Testis (tissue), 3 donors: ENCODE results near the gene PANX1. TPM values are rescaled to one million over a fixed set of nuclear protein-coding genes. Genes with fewer than 3 reads are reported as not detected.

Experiments
- DNase-seq: peaks from one replicate; pipeline ENCODE4 v3.0.0-alpha.2; 2019
- H3K27ac ChIP-seq, 2 donors: fragments of 200-600 bp; sonication (generic); one replicate each; pipeline ENCODE4 v1.5.1; 2019
- H3K27me3 ChIP-seq: fragments of 200-600 bp; sonication (generic); one replicate; pipeline ENCODE4 v1.5.1; 2019
- H3K36me3 ChIP-seq: fragments of 200-600 bp; sonication (generic); one replicate; pipeline ENCODE4 v1.5.1; 2017; ENCODE audit warnings: low read depth; ENCODE audit errors: missing control alignments
- H3K4me1 ChIP-seq: fragments of 200-600 bp; sonication (generic); one replicate; pipeline ENCODE4 v1.5.1; 2019
- H3K4me3 ChIP-seq, 2 donors: fragments of 200-600 bp; sonication (generic); one replicate each; pipeline ENCODE4 v1.5.1; 2017 to 2019
- H3K9me3 ChIP-seq: fragments of 200-600 bp; sonication (generic); one replicate; pipeline ENCODE4 v1.5.1; 2017
- POLR2A ChIP-seq: fragments of 450-650 bp; IDR thresholded peaks from one replicate; pipeline ENCODE4 v1.6.1; 2017; ENCODE audit warnings: antibody characterized with exemption, mild to moderate bottlenecking, moderate library complexity
- WGBS, 2 donors: methylation state at CpG; one replicate each; pipeline ENCODE4 v1.1.5; 2018; 5-methylcytosine and 5-hydroxymethylcytosine counted together
- intact Hi-C: fragments of 100-400 bp; cut with DNase I; formaldehyde crosslinking; loops from one replicate; pipeline ENCODE4 v1.15.1; 2023; ENCODE audit warnings: low total_unique reads
- polyA plus RNA-seq: library from polyadenylated mRNA; stranded (reverse); fragments of 350-450 nt; fragmentation: Illumina TruSeq; extraction: RNeasy Lipid Tissue Mini Kit (QIAGEN cat#74804); gene quantifications from one replicate; pipeline ENCODE4 v1.2.3, GENCODE V29; 2014; ENCODE audit warnings: low read depth, low replicate concordance; ENCODE audit not compliant: insufficient read depth
- total RNA-seq, 2 donors: library from RNA; depleted of rRNA; stranded (reverse); fragments of >200 nt; gene quantifications; one replicate each; pipeline ENCODE4 v1.2.3, GENCODE V29; 2016
- TF ChIP-seq, protein P1 (sequence below), 3 experiments: fragments of 450-650 bp in 2 of 3; fragments of 200-600 bp in 1 of 3; sonication (generic) in 1 of 3; IDR thresholded peaks; one replicate each; pipeline ENCODE4 v1.5.1; 2016 to 2019; ENCODE audit warnings: antibody characterized with exemption in 3 of 3, mild to moderate bottlenecking in 2 of 3, moderate library complexity in 1 of 3

Gene PANX1
- total and polyA plus RNA-seq, 3 donors from 2014 or later: 22.2 to 55.3 (median 42.0) TPM

DNA sequence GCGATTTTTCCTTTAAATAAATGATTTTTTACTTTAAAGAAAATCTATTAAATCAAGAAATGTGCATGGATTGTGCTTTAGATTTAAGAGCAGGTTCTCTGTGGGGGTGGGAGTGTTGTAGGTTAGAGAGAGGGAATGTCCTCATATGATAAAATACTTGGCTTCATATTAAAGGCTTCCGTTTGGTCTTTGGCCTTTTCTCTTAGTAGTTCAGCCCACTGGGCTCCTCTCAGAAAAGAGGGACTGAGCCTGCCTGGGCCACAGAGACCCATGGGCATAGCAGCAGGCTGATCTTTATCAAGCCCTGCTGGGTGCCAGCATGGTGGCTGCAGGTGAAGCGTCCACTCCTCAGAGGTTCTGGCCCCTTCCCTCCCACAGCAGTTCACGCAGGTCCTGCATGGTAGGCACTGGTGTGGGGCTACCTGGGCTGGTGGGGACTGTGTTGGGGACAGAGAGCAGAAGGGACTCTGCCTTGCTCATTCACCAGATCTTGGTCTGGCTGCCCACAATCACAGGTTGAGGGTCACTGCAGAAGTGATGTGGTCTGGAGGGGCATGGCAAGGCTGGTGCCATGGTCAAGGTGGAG is 4.3 kb downstream of the PANX1 start:
- TF ChIP-seq, protein P1, sequence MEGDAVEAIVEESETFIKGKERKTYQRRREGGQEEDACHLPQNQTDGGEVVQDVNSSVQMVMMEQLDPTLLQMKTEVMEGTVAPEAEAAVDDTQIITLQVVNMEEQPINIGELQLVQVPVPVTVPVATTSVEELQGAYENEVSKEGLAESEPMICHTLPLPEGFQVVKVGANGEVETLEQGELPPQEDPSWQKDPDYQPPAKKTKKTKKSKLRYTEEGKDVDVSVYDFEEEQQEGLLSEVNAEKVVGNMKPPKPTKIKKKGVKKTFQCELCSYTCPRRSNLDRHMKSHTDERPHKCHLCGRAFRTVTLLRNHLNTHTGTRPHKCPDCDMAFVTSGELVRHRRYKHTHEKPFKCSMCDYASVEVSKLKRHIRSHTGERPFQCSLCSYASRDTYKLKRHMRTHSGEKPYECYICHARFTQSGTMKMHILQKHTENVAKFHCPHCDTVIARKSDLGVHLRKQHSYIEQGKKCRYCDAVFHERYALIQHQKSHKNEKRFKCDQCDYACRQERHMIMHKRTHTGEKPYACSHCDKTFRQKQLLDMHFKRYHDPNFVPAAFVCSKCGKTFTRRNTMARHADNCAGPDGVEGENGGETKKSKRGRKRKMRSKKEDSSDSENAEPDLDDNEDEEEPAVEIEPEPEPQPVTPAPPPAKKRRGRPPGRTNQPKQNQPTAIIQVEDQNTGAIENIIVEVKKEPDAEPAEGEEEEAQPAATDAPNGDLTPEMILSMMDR (IDR thresholded peaks at IDR 0.05): no peak
- no peak for TF ChIP-seq POLR2A
- DNase-seq: no peak
- intact Hi-C loops: no loop called here
- Histone ChIP-seq H3K9me3 (no peaks in the 10 kb centered on the region), H3K4me3 (no peak overlapping the region), H3K4me1 (peaks cover 43% of the 10 kb centered on the region), H3K27me3 (no peaks in the 10 kb centered on the region), H3K27ac (no peak overlapping the region), H3K36me3 (no peaks in the 10 kb centered on the region)
- 79 to 91% methylated on average over 3 to 4 of the region's 4 CpGs for WGBS, 2 donors

DNA sequence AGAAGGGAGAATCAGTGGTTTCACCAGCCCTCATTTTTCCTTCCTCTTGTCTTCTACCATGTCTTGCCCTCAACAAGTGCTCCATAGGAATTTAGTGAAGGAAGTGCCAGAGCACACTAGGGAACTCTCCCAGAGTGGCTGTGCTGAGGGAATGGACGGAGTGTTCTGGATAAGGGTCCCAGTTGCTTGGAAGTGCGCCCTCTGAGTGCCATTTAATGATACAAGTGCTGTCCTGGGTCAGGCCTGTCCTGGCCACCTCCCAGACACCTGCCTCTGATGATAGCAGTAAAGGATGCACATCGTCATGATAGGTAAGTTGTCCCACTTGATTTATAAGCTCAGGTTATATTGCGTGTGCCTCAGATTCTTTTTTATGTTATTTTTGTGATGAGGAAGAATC is 5.1 kb downstream of the PANX1 start:
- H3K27ac ChIP-seq: no peak overlapping the region
- H3K4me1 ChIP-seq: peaks cover 40% of the 10 kb centered on the region
- H3K36me3 ChIP-seq: no peaks in the 10 kb centered on the region
- TF ChIP-seq, protein P1 (IDR thresholded peaks at IDR 0.05): no peak
- no peak for TF ChIP-seq POLR2A
- WGBS, 2 donors: 71 to 82% methylated on average over 4 of the region's 4 CpGs
- H3K9me3 ChIP-seq: no peaks in the 10 kb centered on the region
- no peak for DNase-seq
- no peak overlapping the region for H3K4me3 ChIP-seq
- intact Hi-C loops: no loop called here
- H3K27me3 ChIP-seq: no peaks in the 10 kb centered on the region

DNA sequence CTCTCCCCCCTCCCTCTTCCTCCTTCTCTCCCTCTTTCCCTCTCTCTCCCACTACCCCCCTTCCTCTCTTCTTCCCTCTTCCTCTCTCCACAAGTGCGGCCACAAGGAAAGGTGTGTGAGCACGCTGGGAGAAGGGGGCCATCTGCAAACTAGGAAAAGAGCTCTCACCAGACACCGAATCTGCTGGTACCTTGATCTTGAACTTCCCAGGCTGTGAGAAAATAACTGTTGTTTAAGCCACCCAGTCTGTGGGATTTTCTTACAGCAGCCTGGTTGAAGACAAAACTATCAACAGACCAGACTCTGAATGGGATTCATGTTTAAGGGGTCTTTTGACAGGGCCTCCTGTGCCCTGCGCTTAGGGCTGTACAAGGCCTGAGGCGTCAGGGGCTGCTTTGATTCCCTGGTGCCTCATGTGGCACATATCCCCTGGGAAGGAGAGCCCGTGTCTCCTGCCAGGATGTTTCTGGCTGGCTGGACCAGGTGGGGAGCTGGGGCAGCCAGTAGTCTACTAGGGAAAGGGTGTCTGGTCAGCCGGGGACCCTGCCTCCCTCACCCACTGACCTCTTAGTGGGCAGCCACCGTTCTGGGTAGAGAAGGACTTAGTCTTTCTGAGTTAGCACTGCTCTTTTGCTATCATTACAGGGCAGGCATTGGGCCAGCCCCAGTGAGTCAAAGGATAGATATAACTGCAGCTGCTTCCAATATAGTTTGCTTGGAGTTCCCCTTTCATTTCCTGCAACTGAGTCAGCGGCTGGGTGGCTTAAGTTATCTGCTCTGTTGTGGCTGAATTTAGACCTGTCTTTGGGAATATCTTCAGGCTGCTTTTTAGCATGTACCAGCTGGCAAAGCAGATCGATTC is 6.2 kb downstream of the PANX1 start:
- TF ChIP-seq, protein P1 (IDR thresholded peaks at IDR 0.05): no peak
- TF ChIP-seq POLR2A: no peak
- intact Hi-C loops: no loop called here
- Histone ChIP-seq H3K27ac (peak overlapping the region; percentile 65 to 77), H3K36me3 (no peaks in the 10 kb centered on the region), H3K4me3 (no peak overlapping the region), H3K9me3 (no peaks in the 10 kb centered on the region), H3K4me1 (peaks cover 38% of the 10 kb centered on the region), H3K27me3 (no peaks in the 10 kb centered on the region)
- 54 to 70% methylated on average over 7 to 10 of the region's 10 CpGs for WGBS, 2 donors
- peak; percentile 71 for DNase-seq

DNA sequence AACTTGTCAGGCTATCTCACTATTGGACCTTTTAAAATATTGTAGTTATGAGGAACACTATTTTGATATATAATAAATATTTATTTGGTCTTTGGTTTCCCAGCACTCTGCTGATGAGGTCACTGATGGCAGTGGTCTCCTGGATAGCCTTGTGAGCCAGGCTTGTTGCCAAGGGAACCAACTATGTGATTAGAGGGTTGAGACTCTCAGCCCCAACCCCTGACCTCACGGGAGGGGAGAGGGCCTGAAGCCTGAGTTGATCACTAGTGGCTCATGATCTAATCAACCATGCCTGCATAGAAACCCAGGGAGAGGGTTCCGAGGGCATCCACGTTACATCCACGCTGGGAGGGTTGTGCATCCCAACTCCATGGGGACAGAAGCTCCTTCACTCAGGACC is 10.8 kb downstream of the PANX1 start:
- 79 to 81% methylated on average over 4 of the region's 4 CpGs for WGBS, 2 donors
- no peaks in the 10 kb centered on the region for H3K36me3 ChIP-seq
- no peak for DNase-seq
- no peaks in the 10 kb centered on the region for H3K9me3 ChIP-seq
- TF ChIP-seq, protein P1 (IDR thresholded peaks at IDR 0.05): no peak
- TF ChIP-seq POLR2A: no peak
- peaks cover 33% of the 10 kb centered on the region for H3K4me1 ChIP-seq
- intact Hi-C loops: no loop called here
- no peak overlapping the region for H3K4me3 ChIP-seq
- H3K27me3 ChIP-seq: no peaks in the 10 kb centered on the region
- H3K27ac ChIP-seq: no peak overlapping the region
